Measurements from ENCODE around the gene SLC39A11. TPM values are rescaled to one million over a fixed set of nuclear protein-coding genes. Genes with fewer than 3 reads are reported as not detected.

The SLC39A11 gene
- total RNA-seq, 1 experiment from 2014 or later = 46.4 TPM

DNA sequence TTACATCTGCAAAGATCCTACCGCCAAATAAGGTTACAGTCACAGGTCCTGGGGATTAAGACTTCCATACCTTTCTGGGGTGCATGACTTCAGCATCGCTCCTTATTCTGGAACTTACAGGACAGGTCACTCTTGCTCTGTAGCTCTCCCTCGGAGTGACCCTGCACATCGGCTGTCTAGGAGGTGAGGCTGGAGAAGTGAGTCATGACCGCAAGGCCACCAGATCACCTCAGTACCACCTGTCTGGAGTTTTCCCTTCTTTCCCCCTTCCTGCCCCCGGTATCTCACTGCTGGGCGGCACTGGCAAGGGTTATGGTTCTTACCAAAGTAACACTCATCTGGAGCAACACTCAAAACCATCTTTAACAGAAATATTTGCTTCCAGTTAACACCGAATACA lies 374.8 kb downstream of the SLC39A11 start:
- H3K9ac ChIP-seq (ENCODE audit: low read length) = peak overlapping the region; percentile 54
- intact Hi-C loops (cut with micrococcal nuclease) = loop anchor here (2.0 kb wide), 1 partner anchor 35 kb away; no protein-coding TSS in a partner anchor
- POLR2A ChIA-PET = interaction anchor here (1.2 to 2.7 kb wide), 8 partner anchors 34 to 161 kb away, joined by 4 to 29 read pairs (median 12); no protein-coding TSS in a partner anchor
- ATAC-seq (peak; percentile 63), DNase-seq (ENCODE audit: low read depth, low spot score) (peak; percentile 76)
- H3K9me3 ChIP-seq (ENCODE audit: control insufficient read depth in 1 of 2, insufficient read depth in 1 of 2, low read depth in 1 of 2, low read length in 2 of 2) = no peaks in the 10 kb centered on the region
- no peaks in the 10 kb centered on the region for H3K27me3 ChIP-seq (ENCODE audit: insufficient read depth, low read length)
- H3K79me2 ChIP-seq (ENCODE audit: insufficient read depth, low read length) = no peaks in the 10 kb centered on the region; the same call in 1 of the 2 replicates
- H4K20me1 ChIP-seq (ENCODE audit: insufficient read depth) = no peaks in the 10 kb centered on the region
- CTCF ChIA-PET = interaction anchor here (1.3 to 17.1 kb wide), 5 partner anchors 9 to 158 kb away, joined by 3 to 448 read pairs (median 3); no protein-coding TSS in a partner anchor
- peak overlapping the region in 1 of 2 experiments; percentile 21; a peak in 2 of 4 replicates for H3K4me3 ChIP-seq (replicated peaks in 1 of 2; ENCODE audit: low read depth in 1 of 2, low read length in 2 of 2)
- H2AFZ ChIP-seq (ENCODE audit: low read depth, low read length, poor library complexity, severe bottlenecking) = no peak overlapping the region
- peak overlapping the region; percentile 49 for H3K27ac ChIP-seq (ENCODE audit: low read depth, low read length)
- no TSS peak for BruUV-seq (replicated peaks)
- RAD21 ChIA-PET (ENCODE audit: low non-redundant PET in 1 of 2, low total read pairs in 2 of 2, uncharacterized antibody in 2 of 2, unreplicated experiment in 2 of 2) = interaction anchor here (0.7 to 2.7 kb wide), 7 partner anchors 34 to 161 kb away, joined by 3 to 10 read pairs (median 5); no protein-coding TSS in a partner anchor
- TF ChIP-seq EZH2 (IDR thresholded peaks at IDR 0.05) = no peak
- TF ChIP-seq TCF7L2 (IDR thresholded peaks at IDR 0.05; ENCODE audit: borderline replicate concordance, extremely low read depth, insufficient read depth, insufficient read length) = no peak
- TF ChIP-seq YY1 (IDR thresholded peaks at IDR 0.05; ENCODE audit: extremely low read depth, insufficient replicate concordance, low read depth, low read length) = no peak
- TF ChIP-seq EGR1 (IDR thresholded peaks at IDR 0.05; ENCODE audit: low read depth) = no peak
- TF ChIP-seq, protein P1, sequence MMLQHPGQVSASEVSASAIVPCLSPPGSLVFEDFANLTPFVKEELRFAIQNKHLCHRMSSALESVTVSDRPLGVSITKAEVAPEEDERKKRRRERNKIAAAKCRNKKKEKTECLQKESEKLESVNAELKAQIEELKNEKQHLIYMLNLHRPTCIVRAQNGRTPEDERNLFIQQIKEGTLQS (IDR thresholded peaks at IDR 0.05) = no peak
- peak; percentile 73; the same call in 1 of the 2 replicates for TF ChIP-seq FOSL1 (IDR thresholded peaks at IDR 0.05; ENCODE audit: low read depth)
- no peak for TF ChIP-seq POLR2A (IDR thresholded peaks at IDR 0.05; ENCODE audit: borderline replicate concordance, extremely low read depth, insufficient read depth, insufficient read length)
- TF ChIP-seq SRF (IDR thresholded peaks at IDR 0.05; ENCODE audit: low read depth) = no peak
- peak; percentile 79; the same call in 1 of the 2 replicates for TF ChIP-seq JUND (IDR thresholded peaks at IDR 0.05)
- TF ChIP-seq ZNF274 (IDR thresholded peaks at IDR 0.05; ENCODE audit: low read depth, low read length) = no peak
- TF ChIP-seq, protein P2, sequence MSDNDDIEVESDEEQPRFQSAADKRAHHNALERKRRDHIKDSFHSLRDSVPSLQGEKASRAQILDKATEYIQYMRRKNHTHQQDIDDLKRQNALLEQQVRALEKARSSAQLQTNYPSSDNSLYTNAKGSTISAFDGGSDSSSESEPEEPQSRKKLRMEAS (IDR thresholded peaks at IDR 0.05) = peak; percentile 70; the same call in 1 of the 2 replicates
- 0 out of 2 replicates have a peak, but pooled peaks have one; percentile 11 for TF ChIP-seq RAD21 (IDR thresholded peaks at IDR 0.05; ENCODE audit: low read depth)
- TF ChIP-seq ZFX (IDR thresholded peaks at IDR 0.05) = no peak
- TF ChIP-seq SP1 (IDR thresholded peaks at IDR 0.05; ENCODE audit: low read depth) = peak; percentile 78
- peak; percentile 55; the same call in 1 of the 2 replicates for TF ChIP-seq CBX3 (IDR thresholded peaks at IDR 0.05; ENCODE audit: low read depth)
- no peaks in the 10 kb centered on the region for H3K36me3 ChIP-seq (ENCODE audit: control insufficient read depth in 1 of 2, insufficient read depth in 2 of 2, low read length in 2 of 2)
- no peaks in the 10 kb centered on the region for H3K9me2 ChIP-seq (ENCODE audit: insufficient read depth)
- H3K4me2 ChIP-seq (ENCODE audit: low read length) = peak overlapping the region; percentile 68
- peaks cover 46 to 64% of the 10 kb centered on the region in 2 experiments for H3K4me1 ChIP-seq (ENCODE audit: control insufficient read depth in 1 of 2, insufficient read depth in 2 of 2, low read length in 2 of 2)
